Measurements from ENCODE around the gene NLGN1.
A peak's percentile ranks its signal among the peaks of the same experiment; 100 is the strongest.

Gene NLGN1

DNA sequence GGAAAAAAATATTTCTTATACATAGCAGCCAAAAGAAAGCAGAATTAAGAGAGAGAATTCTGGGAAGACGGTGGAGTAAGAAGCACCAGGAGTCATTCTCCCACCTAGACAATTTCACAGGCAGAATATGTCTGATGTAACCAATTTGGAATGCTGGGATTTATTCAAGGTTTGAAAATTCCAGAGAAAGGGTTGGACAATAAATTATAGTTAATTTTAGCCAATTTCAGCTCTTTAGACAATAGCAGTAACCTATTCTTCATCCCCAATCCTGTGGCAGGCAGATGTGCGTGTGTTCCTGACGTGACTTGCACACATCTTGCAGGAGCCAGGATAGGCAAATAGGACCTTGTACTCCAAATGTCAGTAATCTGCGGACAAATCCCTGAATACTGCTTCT lies 920.6 kb downstream of the NLGN1 start:
- no peak for DNase-seq

DNA sequence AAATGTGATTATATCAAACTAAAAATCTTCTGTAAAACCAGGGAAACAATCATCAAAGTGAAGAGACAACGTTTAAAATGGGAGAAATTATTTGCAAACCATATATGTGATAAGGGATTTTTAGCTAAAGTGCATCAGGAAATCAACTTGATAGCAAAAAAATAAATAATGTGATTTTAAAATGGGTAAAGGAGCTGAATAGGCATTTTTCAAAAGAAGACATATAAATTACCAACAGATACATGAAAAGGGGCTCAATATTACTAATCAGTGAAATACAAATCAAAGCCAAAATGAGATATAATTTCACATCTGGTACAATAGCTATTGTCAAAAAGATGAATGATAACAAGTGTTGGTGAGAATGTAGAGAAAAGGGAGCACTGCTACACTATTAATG lies 924.0 kb downstream of the NLGN1 start:
- DNase-seq, result no peak

DNA sequence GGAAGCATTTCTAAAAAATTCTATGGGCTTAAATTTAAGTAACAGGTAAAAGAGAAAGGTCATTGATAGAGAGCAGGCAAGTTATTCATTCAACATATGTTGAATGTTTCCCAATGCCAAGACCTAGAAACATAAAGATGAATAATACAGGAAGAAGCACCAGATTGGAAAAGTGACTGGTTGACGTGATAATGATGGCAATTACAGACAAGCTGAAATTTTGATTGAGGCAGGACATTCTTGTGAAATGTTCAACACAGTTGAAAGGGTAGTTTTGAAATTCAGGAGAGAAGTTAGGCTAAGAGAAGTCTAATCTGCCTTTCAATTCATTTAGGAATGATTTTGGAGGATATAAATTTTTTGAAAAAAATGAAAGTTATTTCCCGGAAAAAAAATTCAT lies 925.2 kb downstream of the NLGN1 start:
- no peak for DNase-seq

DNA sequence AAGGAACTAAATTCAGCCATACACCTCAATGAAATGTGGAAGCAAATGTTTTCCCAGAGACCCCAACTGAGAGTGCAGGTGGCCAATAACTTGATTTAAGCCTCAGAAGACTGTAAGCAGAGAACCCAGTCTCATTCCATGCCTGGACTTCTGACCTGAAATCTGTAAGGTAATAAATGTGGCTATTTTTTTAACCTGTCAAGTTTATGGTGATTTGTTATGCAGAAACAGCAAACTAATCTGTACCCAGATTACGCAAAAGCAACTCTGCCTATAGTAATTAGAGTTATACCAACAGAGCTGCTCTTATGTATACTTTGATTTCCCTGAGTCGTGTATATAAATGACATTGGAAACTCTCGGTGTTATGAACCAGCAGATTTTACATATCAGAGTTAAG lies 927.6 kb downstream of the NLGN1 start:
- no peak for DNase-seq

DNA sequence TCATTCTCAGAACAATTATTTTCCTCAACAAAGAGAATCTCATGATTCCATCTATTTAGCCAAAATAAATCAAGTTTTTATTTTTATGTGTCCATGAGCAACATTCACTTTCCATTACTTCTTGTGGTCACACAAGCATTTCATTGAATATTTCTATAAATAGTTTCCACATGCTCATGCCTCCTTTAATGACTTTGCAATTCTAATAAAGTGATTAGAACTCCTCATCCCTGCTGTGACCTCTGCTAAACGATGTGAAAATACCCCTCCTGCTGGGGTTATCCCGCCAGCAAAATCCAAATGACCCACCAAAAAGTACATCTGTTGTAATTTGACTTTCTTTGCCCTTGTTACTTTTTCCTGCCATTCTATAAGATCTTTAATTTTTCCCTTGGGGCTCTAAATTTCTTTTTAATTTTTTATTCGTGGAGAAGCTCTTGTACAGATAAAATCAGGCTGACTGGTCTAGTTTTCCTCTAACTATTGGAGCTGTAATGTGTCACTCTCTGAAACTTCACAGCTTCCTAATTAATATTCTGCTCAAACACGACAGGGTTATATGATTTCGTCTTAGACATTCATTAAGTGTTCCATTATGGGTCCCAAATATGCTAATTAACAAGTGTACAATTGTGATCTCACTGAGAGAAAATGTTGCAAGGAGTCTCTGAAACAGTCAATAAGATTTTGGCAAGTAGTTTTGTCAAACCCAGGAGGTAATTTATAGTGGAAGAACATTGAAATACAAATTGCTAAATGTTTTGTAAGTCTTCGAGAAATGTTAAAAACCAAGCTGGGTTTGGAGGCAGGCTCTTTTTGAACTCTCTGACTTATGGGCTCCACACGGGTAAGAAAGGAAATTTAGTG lies 928.5 kb downstream of the NLGN1 start:
- no peak for DNase-seq

DNA sequence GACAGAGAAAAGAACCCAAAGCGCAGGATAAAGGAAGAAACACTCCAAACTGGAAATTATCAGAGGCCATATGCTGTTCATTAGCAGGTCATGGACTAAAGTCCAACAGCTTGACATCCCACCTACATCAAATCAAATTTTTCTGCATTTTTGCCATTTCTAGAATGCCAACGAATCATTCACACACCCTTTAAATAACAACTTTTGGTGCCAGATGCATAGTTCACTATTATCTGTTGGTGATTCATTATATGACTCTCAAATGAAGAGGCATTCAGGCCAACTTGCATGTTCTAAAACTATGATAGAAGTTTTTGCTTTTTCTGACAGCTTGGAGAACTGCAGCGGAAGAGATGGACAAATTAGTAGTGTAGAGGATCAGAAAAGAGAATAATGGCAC lies 931.8 kb downstream of the NLGN1 start:
- DNase-seq, result no peak

DNA sequence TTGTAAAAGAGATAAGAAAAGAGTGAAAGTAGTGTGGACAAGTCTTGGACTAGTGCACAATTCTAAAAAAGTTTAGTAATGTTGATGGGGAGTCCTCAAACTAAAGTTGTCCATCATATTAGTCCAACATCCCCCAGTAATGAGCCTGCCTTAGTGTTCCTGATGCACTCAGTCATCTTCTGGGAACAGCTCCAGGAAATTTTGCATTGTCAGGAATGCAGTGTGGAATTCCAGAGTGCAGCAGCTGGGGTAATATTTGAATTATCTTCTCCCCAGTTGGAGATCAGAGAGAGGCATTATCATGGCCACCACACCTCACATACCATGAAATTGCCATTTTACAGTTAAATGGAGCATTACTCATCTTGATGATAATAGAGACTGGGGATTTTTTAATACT lies 932.8 kb downstream of the NLGN1 start:
- no peak for DNase-seq

DNA sequence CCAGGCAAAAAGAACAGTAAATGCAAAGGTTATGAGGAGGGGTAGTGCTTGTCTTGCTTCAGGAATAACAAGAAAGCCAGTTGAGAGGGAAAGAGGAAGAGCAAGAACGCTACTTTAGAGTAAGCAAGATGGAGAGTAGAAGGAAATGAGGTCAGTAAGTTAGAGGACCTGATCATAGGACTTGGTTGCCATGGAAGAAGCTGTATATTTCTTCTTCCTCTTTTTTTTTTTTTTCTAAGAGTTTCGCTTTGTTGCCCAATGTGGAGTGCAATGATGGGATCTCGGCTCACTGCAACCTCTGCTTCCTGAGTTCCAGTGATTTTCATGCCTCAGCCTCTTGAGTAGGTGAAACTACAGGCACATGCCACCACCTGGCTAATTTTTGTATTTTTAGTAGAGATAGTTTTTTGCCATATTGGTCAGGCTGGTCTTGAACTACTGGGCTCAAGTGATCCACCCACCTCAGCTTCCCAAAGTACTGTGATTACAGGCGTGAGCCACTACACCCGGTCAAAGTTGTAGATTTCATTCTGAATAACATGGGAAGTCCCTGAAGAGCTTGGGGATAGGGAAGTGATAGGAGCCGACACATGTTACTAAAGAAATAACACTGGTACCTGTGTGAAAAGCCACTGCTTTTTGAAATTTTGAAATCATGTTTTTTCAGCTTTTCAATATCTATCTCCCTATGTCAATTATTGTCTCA lies 933.7 kb downstream of the NLGN1 start:
- DNase-seq, result peak; percentile 1

DNA sequence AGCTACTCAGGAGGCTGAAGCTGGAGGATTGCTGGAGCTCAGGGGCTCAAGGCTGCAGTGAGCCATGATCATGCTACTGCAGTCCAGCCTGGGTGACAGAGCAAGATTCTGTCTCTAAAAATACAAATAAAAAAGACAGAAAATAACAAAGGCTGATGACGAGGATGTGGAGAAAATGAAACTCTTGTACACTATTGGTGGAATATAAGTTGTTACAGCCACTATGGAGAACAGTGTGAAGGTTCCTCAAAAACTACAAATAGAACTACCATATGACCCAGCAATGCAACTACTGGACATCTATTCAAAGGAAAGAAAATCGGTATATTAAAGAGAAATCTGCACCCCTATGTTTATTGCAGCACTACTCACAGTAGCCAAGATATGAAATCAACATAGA lies 934.8 kb downstream of the NLGN1 start:
- no peak for DNase-seq

DNA sequence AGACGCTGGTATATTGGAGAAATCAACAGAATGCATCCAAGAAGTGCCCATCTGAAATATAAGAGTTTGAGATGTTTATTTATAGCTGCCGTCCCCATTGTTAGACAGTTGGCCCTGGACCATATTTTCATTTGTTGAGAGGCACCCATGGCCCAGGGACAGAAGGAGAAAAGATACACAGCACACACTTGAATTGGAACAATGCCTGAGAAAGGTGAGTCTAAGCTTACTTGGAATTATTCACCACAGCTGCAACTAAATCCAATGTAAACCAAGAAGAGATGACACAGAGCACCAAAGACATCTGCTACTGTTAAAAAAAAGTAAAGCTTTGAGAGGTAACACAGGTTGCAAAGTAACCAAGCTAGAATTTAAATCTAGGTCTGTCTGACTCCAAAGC lies 936.1 kb downstream of the NLGN1 start:
- DNase-seq, result no peak

DNA sequence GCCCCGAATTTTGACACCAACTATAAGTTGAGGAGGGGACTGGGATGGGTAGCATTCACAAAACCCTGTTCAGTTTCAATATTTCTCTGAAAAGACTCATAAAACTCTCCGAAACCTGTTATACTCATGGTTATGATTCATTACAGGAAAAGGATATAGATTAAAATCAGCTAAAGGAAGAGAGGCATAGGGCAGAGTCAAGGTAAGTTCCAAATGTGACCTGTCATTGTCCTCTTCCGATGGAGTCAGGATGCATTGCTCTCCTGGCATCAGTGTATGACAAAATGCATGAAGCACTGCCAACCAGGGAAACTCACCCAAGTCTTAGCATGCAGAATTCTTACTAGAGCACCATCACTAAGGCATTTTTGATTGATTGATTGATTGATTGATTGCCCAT lies 936.6 kb downstream of the NLGN1 start:
- DNase-seq, result no peak

DNA sequence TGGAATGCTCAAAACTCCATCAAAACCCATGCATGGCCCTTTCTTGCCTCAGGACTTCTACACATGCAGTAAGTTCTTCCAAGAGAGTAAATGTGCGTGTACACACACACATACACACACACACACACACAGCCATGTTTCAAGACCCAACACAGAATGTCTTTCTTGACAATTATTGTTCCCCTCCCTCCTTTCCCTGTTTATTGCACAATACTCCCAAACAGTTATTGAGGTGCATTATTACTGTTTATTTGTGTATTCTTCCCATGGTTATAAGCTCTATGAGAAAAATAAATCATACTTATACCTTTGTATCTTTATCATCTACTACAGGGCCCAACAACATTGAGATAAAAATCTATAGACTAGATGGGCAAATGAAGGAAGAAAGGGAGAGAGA lies 937.8 kb downstream of the NLGN1 start:
- no peak for DNase-seq

DNA sequence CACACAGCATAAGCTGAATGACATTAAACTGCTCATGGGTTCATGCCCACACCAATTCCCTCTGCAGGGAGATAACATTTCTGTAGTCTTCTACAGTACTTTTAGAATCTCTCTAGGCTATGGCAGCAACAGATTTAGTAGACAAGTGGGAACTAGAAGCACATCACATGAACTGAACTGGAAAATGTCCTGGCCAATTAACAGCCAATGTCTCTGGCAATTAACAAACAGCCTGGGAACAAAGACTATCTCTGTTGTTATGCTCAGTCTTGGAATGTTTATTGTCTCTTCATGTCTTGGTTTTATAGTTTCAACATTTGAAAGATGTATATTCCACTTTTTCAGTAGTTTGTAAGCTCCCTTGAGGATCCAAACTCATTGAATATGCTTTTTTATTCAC lies 938.4 kb downstream of the NLGN1 start:
- DNase-seq, result no peak
